ENCODE data around the gene METRN. TPM values are rescaled to one million over a fixed set of nuclear protein-coding genes. Genes with fewer than 3 reads are reported as not detected.

Gene METRN
- polyA plus RNA-seq, 1 donor (not counting 4 experiments of a cell fraction or from before 2014, with no cell fraction given), result 42.1 TPM

- H3K4me3 ChIP-seq (ENCODE audit: control insufficient read depth in 2 of 3, extremely low read depth in 1 of 3, insufficient read depth in 2 of 3, low read depth in 1 of 3, low read length in 3 of 3), result no peak overlapping the region
- H3K4me2 ChIP-seq (ENCODE audit: control insufficient read depth, extremely low read depth, insufficient read depth, low read depth, low read length), result no peak overlapping the region
- FAIRE-seq (no peak), DNase-seq (ENCODE audit: low read depth, low spot score) (no peak)
- H2AFZ ChIP-seq (ENCODE audit: control insufficient read depth, low read length), result no peak overlapping the region
- no peaks in the 10 kb centered on the region for H3K79me2 ChIP-seq (ENCODE audit: control insufficient read depth, insufficient read depth, low read length)
- no peaks in the 10 kb centered on the region for H3K27me3 ChIP-seq (ENCODE audit: control insufficient read depth, extremely low read depth, insufficient read depth, low read length)
- H3K36me3 ChIP-seq (ENCODE audit: control insufficient read depth in 2 of 2, extremely low read depth in 1 of 2, insufficient read depth in 2 of 2, low read length in 2 of 2), result no peaks in the 10 kb centered on the region
- H3K4me1 ChIP-seq (ENCODE audit: control insufficient read depth, extremely low read depth, insufficient read depth, low read length), result peaks cover 34% of the 10 kb centered on the region
- TF ChIP-seq CTCF (optimal IDR thresholded peaks at IDR 0.05 in 1 of 3, IDR thresholded peaks at IDR 0.05 in 1 of 3, conservative IDR thresholded peaks at IDR 0.05 in 1 of 3; ENCODE audit: extremely low read depth in 1 of 3, insufficient read depth in 2 of 3, low read length in 3 of 3), result no peak
- TF ChIP-seq EZH2 (IDR thresholded peaks at IDR 0.05; ENCODE audit: low read length), result no peak
- no peaks in the 10 kb centered on the region for H3K9me1 ChIP-seq (ENCODE audit: control insufficient read depth, extremely low read depth, insufficient read depth, low read length)
- no peak overlapping the region for H3K9ac ChIP-seq (ENCODE audit: control insufficient read depth, extremely low read depth, insufficient read depth, low read length)
- no peaks in the 10 kb centered on the region for H4K20me1 ChIP-seq (ENCODE audit: control insufficient read depth, extremely low read depth, insufficient read depth, low read length)
- no peaks in the 10 kb centered on the region for H3K9me3 ChIP-seq (ENCODE audit: control insufficient read depth, low read depth, low read length)
- peak overlapping the region; percentile 74 for H3K27ac ChIP-seq (ENCODE audit: control insufficient read depth, insufficient read depth, low read length)
- dilution Hi-C loops (cut with MboI; ENCODE audit: extremely low pct_ligation_motif_present, low sequenced_read_pairs), result no loop called here
Measured at GRCh38 chr16:759110-759910, 44.4 kb downstream of the METRN start.

- H3K4me1 ChIP-seq (ENCODE audit: control insufficient read depth, extremely low read depth, insufficient read depth, low read length), result peaks cover 34% of the 10 kb centered on the region
- FAIRE-seq (no peak), DNase-seq (ENCODE audit: low read depth, low spot score) (no peak)
- peak overlapping the region; percentile 33 for H2AFZ ChIP-seq (ENCODE audit: control insufficient read depth, low read length)
- H3K27ac ChIP-seq (ENCODE audit: control insufficient read depth, insufficient read depth, low read length), result peak overlapping the region; percentile 74
- H3K79me2 ChIP-seq (ENCODE audit: control insufficient read depth, insufficient read depth, low read length), result no peaks in the 10 kb centered on the region
- H3K27me3 ChIP-seq (ENCODE audit: control insufficient read depth, extremely low read depth, insufficient read depth, low read length), result no peaks in the 10 kb centered on the region
- no peaks in the 10 kb centered on the region for H3K36me3 ChIP-seq (ENCODE audit: control insufficient read depth in 2 of 2, extremely low read depth in 1 of 2, insufficient read depth in 2 of 2, low read length in 2 of 2)
- no peak overlapping the region for H3K4me2 ChIP-seq (ENCODE audit: control insufficient read depth, extremely low read depth, insufficient read depth, low read depth, low read length)
- peak overlapping the region; percentile 63 for H3K9ac ChIP-seq (ENCODE audit: control insufficient read depth, extremely low read depth, insufficient read depth, low read length)
- no peak overlapping the region for H3K4me3 ChIP-seq (ENCODE audit: control insufficient read depth in 2 of 3, extremely low read depth in 1 of 3, insufficient read depth in 2 of 3, low read depth in 1 of 3, low read length in 3 of 3)
- H3K9me3 ChIP-seq (ENCODE audit: control insufficient read depth, low read depth, low read length), result no peaks in the 10 kb centered on the region
- no peaks in the 10 kb centered on the region for H4K20me1 ChIP-seq (ENCODE audit: control insufficient read depth, extremely low read depth, insufficient read depth, low read length)
- TF ChIP-seq CTCF (optimal IDR thresholded peaks at IDR 0.05 in 1 of 3, IDR thresholded peaks at IDR 0.05 in 1 of 3, conservative IDR thresholded peaks at IDR 0.05 in 1 of 3; ENCODE audit: extremely low read depth in 1 of 3, insufficient read depth in 2 of 3, low read length in 3 of 3) (no peak), EZH2 (IDR thresholded peaks at IDR 0.05; ENCODE audit: low read length) (no peak)
- no peaks in the 10 kb centered on the region for H3K9me1 ChIP-seq (ENCODE audit: control insufficient read depth, extremely low read depth, insufficient read depth, low read length)
- dilution Hi-C loops (cut with MboI; ENCODE audit: extremely low pct_ligation_motif_present, low sequenced_read_pairs), result no loop called here
Measured at GRCh38 chr16:760065-760464, 45.1 kb downstream of the METRN start.
